GM10847 (cell line): ENCODE measurements around the gene SMARCD3.

Source experiments
- POLR2A ChIP-seq: IDR thresholded peaks from 2 replicates; pipeline ENCODE4 v1.6.1; 2011; ENCODE audit not compliant: insufficient read length; ENCODE audit errors: extremely low read depth

The SMARCD3 gene

DNA sequence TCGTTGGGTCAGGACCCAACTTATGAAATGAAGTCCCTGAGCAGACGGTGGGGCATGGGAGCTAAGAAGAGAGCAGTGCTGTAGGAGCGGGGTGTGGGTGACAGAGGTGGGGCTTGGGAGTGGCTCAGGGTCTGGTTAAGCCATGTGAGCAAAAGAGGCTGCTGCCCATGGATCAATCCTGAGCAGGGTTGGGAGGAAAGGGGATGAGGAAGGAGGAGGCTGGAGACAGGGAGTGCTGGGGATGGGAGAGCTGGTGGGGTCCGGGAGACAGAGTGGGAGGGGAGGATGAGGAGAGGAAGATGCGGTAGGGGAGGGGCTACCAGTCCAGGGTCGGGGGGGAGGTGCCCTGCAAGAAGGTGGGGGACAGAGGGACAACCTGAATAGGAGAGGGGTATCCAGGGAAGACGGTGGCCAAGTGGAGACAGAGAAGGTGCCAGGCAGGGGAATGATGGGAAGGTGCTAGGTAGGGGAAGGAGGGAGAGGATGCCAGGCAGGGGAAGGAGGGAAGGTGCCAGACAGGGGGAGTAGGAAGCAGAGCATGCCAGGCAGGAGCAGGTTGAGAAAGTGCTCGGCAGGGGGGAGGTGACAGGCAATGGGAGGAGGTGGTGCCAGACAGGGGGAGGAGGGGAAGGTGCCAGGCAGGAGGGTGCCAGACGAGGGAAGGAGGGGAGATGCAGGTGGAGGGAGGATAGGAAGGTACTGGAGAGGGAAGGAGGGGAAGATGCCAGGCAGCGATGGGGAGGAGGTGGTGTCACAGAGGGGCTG lies 27.5 kb upstream of the SMARCD3 start:
- no peak for TF ChIP-seq POLR2A

DNA sequence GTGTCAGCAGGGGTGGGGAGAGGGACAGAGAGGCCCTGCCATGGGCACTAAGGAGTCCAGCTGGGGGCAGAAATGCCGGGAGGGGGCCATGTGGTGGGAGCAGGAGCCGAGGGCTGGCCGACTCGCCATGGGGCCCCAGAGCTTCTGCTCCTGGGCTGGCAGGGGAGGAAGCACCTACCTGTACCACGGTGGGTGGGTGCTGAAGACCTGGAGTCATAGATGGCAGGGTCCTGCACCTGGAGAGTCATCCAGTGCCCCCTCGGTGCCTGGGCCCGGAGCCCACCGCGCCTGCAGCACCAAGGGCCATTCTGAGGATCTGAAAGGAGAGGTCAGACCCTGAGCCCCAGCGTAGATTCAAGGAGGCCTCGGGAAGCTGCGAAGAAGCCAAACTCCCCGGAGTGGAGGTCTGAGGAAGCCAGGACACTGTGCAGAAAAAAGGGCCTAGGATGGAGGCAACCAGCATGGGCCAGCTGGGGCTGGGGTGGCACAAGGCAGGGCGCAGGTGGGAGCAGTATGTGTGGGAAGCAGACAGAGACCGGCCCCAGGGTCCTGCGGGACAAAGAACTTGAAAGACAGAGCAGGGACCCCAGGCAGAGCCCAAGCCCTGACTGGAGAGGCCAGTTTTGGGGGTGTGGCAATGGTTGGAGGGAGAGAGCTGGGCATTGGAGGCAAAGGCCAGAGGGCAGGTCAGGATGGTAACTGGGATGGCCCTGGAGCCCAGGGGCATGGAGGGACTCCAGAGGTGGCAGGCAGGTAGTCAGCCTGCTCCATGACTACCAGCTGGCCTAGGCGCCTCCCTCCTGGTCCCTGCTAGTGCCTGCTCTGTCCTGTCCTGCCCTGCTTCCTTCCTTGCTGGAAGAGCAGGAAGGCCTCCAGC lies 26.7 kb upstream of the SMARCD3 start:
- no peak for TF ChIP-seq POLR2A

DNA sequence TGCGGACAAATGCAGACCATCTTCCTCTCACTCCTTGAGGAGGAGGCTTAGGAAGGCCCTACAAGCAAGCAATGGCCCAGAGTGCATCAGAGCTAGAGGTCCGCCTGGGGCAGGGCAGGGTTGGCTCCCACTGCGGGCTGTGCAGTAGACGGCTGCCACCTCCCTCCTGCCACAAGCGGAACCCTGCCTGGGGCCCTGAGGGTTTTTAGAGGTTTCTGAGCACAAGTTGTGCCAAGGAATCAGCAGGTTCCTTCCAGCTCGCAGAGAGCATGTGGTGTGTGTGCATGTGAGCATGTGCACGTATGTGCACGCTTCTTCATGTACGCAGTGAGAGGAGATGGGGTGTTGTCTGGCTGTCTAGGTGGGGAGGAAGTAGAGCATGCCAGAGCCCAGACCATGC lies 25.9 kb upstream of the SMARCD3 start:
- TF ChIP-seq POLR2A: no peak

DNA sequence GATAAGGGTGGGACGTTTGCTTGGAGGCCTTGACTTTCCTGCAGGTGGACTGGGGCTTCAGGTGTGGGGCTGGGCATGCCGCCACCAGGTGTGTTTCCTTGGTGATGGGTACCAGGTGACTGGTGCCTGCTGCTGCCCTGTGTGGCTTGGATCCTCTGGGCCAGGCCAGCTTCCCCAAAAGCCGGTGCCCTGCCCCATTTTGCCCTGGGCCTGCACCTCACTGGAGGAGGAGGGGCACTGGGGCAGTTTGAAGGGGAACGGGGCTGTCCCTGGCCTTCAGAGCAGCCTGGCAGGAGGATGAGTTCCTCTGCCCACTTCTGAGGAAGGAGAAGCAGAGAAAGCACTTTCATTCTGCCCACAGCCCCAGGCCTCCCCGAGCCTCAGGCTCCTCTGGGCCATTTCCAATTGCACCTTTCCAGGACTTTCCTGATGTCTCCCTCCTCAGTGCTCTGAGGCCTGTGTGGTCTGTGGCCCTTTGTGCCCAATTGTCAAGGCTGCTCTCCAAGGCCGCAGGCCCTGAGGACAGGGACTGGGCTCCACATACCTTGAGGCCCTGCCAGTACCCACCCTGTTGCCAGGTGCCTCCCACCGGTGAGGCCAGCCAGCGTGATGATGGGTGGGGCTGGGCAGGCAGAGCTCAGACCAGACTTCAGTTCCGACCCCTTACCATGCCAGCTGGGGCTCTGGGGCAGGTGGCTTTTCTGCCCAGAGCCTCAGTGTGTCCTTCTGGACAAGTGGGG lies 25.3 kb upstream of the SMARCD3 start:
- TF ChIP-seq POLR2A: no peak

DNA sequence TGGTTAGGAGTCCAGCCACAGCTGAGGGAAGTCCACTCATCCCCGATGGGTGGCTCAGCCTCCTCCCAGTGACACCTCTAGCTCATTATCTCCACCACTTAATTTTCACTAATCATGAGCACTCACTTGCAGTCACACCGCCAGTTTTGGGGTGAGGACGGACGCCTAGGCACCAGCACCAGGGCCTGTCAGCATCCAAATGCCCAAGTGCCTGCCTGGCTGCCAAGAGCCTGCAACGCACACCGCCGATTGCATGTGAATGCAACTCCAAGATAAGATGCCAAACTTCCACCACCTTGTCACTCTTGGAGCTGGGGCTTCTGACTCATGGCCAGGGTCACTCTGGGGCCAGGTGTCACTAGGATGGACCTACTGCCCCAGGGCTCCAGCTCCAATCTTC lies 24.4 kb upstream of the SMARCD3 start:
- no peak for TF ChIP-seq POLR2A

DNA sequence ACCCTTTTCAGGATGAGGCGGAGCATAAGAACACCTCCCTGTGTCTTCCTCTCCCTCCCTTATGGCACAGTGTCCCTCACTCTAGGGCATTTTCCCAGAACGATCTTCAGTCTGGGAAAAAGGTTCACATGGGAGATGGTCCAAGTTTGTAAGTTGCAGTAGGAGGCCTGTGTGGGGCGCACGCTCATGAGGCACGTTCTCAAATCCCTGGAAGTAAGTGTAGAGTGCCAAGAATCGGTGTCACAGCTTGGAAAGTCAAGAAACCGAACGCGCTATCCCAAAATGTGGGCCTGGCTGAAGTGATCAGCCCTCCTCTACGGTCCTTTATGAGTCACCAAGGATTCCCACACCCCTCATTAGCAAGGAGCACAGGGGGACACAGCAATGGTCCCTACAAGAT lies 23.9 kb upstream of the SMARCD3 start:
- no peak for TF ChIP-seq POLR2A

DNA sequence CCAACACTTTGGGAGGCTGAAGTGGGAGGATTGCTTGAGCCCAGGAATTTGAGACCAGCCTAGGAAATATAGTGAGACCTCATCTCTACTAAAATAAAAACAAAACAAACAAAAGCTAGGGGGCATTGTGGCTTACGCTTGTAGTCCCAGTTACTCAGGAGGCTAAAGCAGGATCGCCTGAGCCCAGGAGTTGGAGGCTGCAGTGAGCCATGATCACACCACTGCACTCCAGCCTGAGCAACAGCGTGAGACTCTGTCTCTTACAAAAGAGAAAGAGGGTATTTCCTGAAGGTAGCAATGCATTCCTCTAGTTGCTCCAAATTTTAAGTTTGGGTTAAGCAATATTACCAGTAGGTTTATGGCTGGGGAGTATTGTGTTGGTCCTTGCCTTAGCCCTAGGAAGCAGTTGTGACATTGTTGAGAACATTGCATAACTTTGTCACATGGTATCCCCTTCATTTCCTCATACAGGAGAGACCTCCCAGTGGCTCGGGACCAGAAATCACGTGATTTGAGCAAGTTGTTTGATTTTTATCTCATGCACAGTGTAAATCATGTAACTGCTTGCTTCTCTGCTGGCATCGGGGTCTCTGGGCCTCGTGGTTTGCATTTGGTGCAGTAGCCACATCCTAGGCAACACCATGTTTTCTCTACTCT lies 23.3 kb upstream of the SMARCD3 start:
- no peak for TF ChIP-seq POLR2A

DNA sequence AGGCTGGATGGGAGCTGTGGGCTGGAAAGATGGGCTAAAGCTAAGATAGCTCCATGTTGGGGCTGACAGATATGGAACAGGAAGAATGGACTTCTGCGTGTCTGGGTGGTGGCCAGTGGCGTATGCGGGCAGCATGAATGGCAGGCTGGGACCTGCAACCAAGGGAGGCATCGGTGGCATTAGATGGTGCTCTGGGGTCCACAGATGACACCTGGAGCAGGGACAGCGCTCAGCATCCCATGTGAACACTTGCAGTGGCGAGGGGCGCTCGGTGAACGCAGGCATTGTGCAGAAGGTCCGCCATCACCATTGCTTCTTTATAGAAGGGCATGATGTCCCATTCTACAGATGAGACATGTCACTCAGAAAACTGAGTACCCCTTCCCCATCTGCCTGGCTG lies 21.0 kb upstream of the SMARCD3 start:
- TF ChIP-seq POLR2A: no peak

DNA sequence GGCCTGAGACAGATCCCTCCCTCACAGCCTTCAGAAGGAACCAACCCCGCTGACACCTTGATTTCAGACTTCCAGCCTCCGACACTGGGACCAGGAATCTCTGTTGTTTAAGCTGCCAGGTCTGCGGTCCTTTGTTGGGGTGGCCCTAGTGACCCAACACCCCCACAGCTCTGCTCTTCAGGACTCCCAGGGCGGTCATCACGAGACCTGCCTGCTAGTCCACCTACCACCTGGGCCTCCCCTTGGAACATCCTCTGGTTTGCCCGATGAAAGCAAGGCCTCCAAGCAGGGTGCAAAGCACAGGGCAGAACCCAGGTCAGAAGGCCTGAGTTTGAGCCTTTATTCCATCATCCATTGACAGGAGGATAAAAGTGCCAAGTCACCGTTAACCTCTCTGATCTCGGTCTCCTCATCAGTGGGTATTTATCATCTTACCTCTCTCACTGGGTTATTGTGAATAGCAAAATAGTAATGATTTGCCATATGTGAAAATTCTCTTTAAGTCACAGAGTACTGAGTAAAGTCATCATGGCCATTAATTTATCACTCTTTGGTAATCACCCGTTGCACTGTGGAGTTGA lies 16.9 kb upstream of the SMARCD3 start:
- TF ChIP-seq POLR2A: no peak

DNA sequence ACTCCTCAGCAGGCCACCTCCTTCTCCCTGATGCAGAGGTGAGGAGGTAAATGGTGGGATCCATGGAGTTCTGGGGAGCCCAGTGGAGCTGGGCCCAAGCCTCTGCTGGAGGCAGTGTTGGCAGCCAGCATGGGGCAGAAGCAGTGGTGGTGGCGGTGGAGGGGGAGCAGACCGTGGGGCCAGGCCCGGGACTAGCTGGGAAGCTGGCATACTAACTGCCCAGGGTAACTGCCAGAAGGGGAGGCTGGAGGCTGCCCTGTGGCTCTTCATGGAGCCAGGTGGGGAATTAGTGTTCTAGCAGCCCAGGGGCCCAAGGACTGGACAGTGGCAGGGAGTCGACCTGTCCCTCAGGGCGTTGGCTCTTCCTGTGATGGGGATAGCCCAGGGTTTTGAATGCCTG lies 16.1 kb upstream of the SMARCD3 start:
- TF ChIP-seq POLR2A: no peak

DNA sequence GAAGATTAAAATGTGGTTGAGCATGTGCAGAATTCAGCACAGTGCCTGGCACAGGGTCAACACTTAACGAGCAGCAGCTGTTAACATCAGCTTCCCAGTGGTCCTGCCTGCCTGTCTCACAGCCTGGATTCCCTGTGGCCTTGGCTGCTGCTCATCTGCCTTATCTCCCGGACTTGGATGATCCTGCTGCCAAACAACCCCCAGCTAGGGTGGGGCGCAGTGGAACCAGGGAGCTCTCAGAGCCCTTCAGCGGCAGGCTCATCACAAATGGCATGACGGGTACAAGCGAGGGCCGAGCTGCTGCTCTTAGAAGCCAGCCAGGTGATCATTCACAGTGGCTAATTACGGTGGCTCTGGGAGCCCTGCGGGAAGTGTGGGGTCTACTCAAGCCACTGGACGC lies 13.0 kb upstream of the SMARCD3 start:
- TF ChIP-seq POLR2A: no peak

DNA sequence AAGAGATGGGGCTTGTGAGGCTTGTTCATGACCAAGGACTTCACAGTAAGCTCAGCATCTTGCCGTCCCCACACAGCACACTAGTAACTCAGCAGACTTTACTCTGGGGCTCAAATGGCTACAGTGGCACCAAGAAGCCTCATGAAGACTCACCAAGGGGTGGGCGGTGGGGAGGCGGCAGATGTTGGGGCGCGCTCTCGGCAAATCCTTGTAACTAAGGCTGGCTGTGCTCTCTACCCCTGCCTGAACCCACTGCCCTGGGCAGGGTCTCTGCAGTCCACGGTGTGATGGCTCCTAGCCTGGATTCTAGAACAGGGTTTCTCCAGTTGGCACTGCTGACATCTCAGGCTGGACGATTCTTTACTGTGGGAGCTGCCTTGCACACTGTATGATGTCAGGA lies 12.4 kb upstream of the SMARCD3 start:
- TF ChIP-seq POLR2A: no peak

DNA sequence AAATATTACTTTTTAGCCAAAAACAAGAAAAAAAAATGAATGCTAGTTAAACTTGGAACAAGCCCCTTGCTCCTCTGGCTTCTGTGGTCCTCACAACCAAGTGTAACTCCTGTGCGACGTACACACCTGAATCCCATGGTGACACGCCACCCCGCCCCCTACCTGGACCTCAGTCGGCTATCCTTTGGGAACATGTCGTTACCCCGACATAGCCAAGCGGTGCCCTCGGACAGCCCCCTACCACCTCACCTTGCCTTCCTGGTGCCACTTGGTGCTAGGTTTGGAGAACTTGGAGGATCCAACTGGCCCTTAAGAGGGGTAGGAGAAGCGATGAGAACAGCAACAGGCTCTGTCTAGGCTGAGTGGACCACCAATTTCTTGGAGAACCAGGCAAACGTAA lies 12.0 kb upstream of the SMARCD3 start:
- TF ChIP-seq POLR2A: no peak

DNA sequence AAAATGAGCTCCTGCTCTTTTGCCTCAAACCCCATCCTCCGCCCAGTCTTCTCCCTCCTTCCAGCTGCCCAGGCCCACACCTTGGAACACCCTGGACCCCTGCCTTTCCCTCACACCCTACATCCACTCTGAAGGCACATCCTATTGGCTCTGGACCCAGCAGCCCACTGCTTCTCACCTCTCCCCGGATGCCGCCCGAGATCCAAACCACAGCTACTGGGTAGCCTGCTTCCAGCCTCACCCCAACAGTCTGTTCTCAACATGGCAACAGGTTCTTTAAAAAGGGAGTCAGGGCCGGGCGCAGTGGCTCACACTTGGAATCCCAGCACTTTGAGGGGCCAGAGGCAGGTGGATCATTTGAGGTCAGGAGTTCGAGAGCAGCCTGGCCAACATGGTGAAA lies 9.5 kb upstream of the SMARCD3 start:
- no peak for TF ChIP-seq POLR2A
